Neuron (in vitro differentiated cells): ENCODE measurements around the gene NR3C2.

Experiments used
- H2AFZ ChIP-seq: one replicate; pipeline ENCODE4 v1.6.1; 2013; ENCODE audit warnings: low read depth, mild to moderate bottlenecking, inconsistent platforms, low read length, moderate library complexity
- H3K27me3 ChIP-seq: one replicate; pipeline ENCODE4 v1.6.1; 2013; ENCODE audit warnings: low read length; ENCODE audit not compliant: insufficient read depth
- H3K36me3 ChIP-seq: one replicate; pipeline ENCODE4 v1.6.1; 2013; ENCODE audit warnings: low read length; ENCODE audit not compliant: insufficient read depth
- H3K4me1 ChIP-seq: one replicate; pipeline ENCODE4 v1.6.1; 2013; ENCODE audit warnings: low read length; ENCODE audit not compliant: insufficient read depth
- H3K4me3 ChIP-seq: 2 replicates; pipeline ENCODE4 v1.5.1; 2013; ENCODE audit warnings: mild to moderate bottlenecking, low read length, moderate library complexity
- H3K9me3 ChIP-seq: one replicate; pipeline ENCODE4 v1.6.1; 2013; ENCODE audit warnings: low read length

NR3C2 gene

GRCh38 chr4:148227147-148227546 lies 215.1 kb downstream of the NR3C2 start:
- Histone ChIP-seq H3K4me3 (no peak overlapping the region), H2AFZ (no peak overlapping the region), H3K36me3 (no peaks in the 10 kb centered on the region), H3K27me3 (no peaks in the 10 kb centered on the region), H3K4me1 (no peaks in the 10 kb centered on the region), H3K9me3 (no peaks in the 10 kb centered on the region)

- Histone ChIP-seq H3K4me1 (no peaks in the 10 kb centered on the region), H3K36me3 (no peaks in the 10 kb centered on the region), H3K9me3 (no peaks in the 10 kb centered on the region), H3K27me3 (no peaks in the 10 kb centered on the region), H3K4me3 (no peak overlapping the region), H2AFZ (no peak overlapping the region)
Measured at GRCh38 chr4:148226341-148226740, 215.9 kb downstream of the NR3C2 start.

- Histone ChIP-seq H2AFZ (no peak overlapping the region), H3K27me3 (no peaks in the 10 kb centered on the region)
Measured at GRCh38 chr4:148225639-148226038, 216.6 kb downstream of the NR3C2 start.

DNA sequence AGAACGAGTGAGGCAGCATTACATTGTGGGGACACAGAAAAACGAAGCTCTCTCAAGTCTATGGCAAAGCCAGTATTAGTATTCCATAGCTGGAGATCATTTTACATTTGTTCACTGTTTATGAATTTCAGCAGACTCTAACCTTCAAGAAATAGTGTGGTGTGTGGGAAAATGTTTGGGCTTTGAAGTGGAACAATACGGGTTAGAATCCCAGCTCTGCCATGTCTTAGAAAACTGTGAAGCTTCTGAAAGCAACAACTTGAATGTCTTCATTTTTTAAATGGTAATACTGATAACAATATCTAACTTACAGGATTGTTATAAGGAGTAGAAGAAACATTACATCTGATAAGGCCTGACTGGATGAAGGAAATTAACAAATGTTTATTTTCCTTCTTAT lies 217.7 kb downstream of the NR3C2 start:
- H3K4me1 ChIP-seq = no peaks in the 10 kb centered on the region
- no peaks in the 10 kb centered on the region for H3K27me3 ChIP-seq
- H2AFZ ChIP-seq = no peak overlapping the region
- no peaks in the 10 kb centered on the region for H3K9me3 ChIP-seq
- no peak overlapping the region for H3K4me3 ChIP-seq
- no peaks in the 10 kb centered on the region for H3K36me3 ChIP-seq

More at GRCh38 chr4:148225639-148226038, 216.6 kb downstream of the NR3C2 start:
- H3K4me3 ChIP-seq = no peak overlapping the region
- no peaks in the 10 kb centered on the region for H3K36me3 ChIP-seq
- H3K4me1 ChIP-seq = no peaks in the 10 kb centered on the region
- H3K9me3 ChIP-seq = no peaks in the 10 kb centered on the region

GRCh38 chr4:148222991-148223660 lies 219.1 kb downstream of the NR3C2 start:
- Histone ChIP-seq H3K27me3 (no peaks in the 10 kb centered on the region), H3K4me3 (no peak overlapping the region), H3K36me3 (no peaks in the 10 kb centered on the region), H3K4me1 (no peaks in the 10 kb centered on the region), H2AFZ (no peak overlapping the region), H3K9me3 (no peaks in the 10 kb centered on the region)

DNA sequence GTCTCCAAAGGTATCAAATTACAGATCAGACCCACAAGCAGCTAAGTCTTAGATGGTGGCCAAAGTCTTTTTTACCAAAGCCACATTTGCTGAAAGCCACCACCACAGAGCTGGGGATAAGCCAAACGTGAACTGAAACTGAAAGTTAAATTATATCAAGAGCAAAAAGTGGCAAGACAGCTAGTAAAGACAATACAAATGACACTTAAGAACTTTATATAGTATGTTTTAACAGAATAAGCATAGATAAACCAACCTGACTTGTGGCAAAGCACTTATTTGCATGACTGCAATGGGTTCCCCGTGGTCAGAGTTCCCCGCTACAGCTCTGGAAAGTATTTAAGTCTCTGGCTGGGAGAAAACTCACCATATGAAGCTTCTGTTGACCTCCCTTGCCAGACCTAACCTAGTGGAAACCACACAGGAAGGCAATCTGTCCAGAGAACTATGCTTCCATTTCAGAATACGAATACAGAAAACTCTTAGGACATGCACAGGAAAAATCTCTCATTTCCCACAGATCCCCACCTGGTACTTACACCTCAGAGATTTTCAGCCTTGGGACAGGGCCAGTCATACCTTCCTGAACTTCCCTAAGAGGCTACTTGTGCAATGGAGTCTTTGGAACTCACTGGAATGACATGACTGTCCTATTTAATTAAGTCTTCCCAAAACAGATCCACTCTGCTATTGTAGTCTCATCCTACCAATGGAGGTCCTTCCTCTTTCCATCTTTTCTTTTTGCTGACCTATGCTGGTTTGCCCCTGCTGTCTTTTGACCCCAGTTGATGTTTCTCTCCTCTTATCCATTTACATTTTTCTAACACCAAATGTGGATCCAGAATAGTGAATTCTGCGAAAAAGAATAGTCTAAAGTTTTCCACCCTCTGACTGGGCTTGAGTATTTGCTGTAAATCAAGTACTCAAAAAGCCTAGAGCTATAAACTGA lies 225.1 kb downstream of the NR3C2 start:
- H3K36me3 ChIP-seq = no peaks in the 10 kb centered on the region
- no peak overlapping the region for H3K4me3 ChIP-seq
- no peak overlapping the region for H2AFZ ChIP-seq
- no peaks in the 10 kb centered on the region for H3K9me3 ChIP-seq
- no peaks in the 10 kb centered on the region for H3K4me1 ChIP-seq
- no peaks in the 10 kb centered on the region for H3K27me3 ChIP-seq

DNA sequence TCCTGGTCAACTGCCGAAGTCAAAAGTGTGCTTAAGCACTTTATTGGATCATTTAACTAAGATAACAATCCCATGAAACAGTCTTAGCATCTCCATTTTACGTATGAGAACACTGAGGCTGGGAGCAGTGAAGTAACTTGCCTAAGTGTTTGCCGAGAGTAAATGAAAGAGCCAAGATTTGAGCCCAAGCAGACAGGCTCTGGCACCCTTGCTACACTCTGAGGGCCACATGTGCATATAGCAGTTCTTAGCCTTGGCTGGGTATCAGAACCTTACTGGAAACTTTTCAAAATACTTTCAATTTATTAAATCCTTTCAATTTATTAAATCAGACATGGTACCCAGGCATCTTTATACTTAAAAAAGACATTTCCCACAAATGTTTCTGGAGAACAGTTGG lies 225.9 kb downstream of the NR3C2 start:
- Histone ChIP-seq H3K9me3 (no peaks in the 10 kb centered on the region), H2AFZ (no peak overlapping the region), H3K4me3 (no peak overlapping the region), H3K36me3 (no peaks in the 10 kb centered on the region), H3K27me3 (no peaks in the 10 kb centered on the region), H3K4me1 (no peaks in the 10 kb centered on the region)

- H3K9me3 ChIP-seq = no peaks in the 10 kb centered on the region
- no peak overlapping the region for H2AFZ ChIP-seq
- no peaks in the 10 kb centered on the region for H3K27me3 ChIP-seq
- no peaks in the 10 kb centered on the region for H3K36me3 ChIP-seq
- H3K4me3 ChIP-seq = no peak overlapping the region
- no peaks in the 10 kb centered on the region for H3K4me1 ChIP-seq
Measured at GRCh38 chr4:148215202-148215601, 227.0 kb downstream of the NR3C2 start.

DNA sequence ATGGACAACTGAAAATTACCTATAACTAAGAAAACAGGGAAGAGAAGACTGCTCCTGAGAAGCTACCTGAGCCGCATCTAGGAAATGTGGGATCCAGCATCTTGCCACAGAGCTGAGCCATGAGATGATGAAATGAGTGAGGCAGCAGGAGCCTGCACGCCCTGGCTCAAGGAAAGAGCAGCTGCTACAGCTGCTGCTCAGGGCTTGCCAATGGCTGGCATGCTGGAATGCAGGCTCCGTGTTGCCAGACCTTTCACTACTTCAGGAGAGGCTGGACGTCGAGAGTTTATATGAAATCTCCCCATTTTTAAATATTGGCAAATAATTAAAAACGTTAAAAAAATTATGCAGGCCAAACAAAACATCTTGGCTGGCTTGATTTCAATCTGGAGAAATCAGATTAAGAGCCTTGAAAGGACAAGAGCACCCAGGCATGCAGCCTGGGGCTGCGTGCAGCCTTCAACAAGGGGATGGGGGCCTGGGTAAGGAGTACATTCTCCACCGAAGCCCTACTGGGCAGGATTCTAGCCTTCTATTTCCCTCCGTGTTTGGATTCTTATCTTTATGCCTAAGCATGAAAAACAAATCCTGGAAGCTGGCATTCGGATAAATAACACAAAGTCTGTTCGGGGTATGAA lies 227.6 kb downstream of the NR3C2 start:
- no peaks in the 10 kb centered on the region for H3K27me3 ChIP-seq
- H3K4me3 ChIP-seq = no peak overlapping the region
- H3K36me3 ChIP-seq = no peaks in the 10 kb centered on the region
- H3K4me1 ChIP-seq = no peaks in the 10 kb centered on the region
- H3K9me3 ChIP-seq = no peaks in the 10 kb centered on the region
- no peak overlapping the region for H2AFZ ChIP-seq

GRCh38 chr4:148211533-148211932 lies 230.7 kb downstream of the NR3C2 start:
- no peaks in the 10 kb centered on the region for H3K4me1 ChIP-seq
- H3K4me3 ChIP-seq = no peak overlapping the region
- no peaks in the 10 kb centered on the region for H3K9me3 ChIP-seq
- H3K36me3 ChIP-seq = no peaks in the 10 kb centered on the region
- H2AFZ ChIP-seq = no peak overlapping the region
- H3K27me3 ChIP-seq = no peaks in the 10 kb centered on the region

GRCh38 chr4:148210661-148211060 lies 231.6 kb downstream of the NR3C2 start:
- Histone ChIP-seq H2AFZ (no peak overlapping the region), H3K36me3 (no peaks in the 10 kb centered on the region), H3K9me3 (no peaks in the 10 kb centered on the region), H3K4me3 (no peak overlapping the region), H3K4me1 (no peaks in the 10 kb centered on the region), H3K27me3 (no peaks in the 10 kb centered on the region)

GRCh38 chr4:148207068-148207467 lies 235.1 kb downstream of the NR3C2 start:
- Histone ChIP-seq H2AFZ (no peak overlapping the region), H3K36me3 (no peaks in the 10 kb centered on the region), H3K9me3 (no peaks in the 10 kb centered on the region), H3K27me3 (no peaks in the 10 kb centered on the region), H3K4me1 (peaks cover 3% of the 10 kb centered on the region), H3K4me3 (no peak overlapping the region)

DNA sequence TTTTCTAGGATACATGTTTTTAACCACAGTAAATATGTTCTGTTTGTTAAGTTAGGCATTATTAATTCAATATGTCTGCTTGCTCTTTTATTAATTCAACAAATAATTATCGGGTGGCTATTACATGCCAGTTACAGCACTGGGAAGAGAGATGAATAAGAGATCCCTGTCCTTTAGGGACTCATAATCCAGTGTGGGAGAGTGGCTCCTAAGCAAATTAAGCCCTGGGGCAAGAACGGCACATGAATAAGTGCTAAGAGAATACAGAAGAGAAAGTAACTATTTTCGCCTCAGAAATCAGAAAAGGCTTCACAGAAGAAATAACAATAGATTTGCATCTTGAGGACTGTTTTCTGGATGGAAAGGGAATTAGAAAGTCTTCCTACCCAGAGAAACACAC lies 236.7 kb downstream of the NR3C2 start:
- Histone ChIP-seq H3K27me3 (no peaks in the 10 kb centered on the region), H3K4me3 (no peak overlapping the region), H3K4me1 (peaks cover 3% of the 10 kb centered on the region), H2AFZ (no peak overlapping the region), H3K9me3 (no peaks in the 10 kb centered on the region), H3K36me3 (no peaks in the 10 kb centered on the region)
